ENCODE data around the gene FSCN2. TPM values are rescaled to one million over a fixed set of nuclear protein-coding genes. Genes with fewer than 3 reads are reported as not detected.

The FSCN2 gene
- total and polyA plus RNA-seq, 2 donors (not counting 3 experiments of a cell fraction or from before 2014, with no cell fraction given) = 0.32 to 0.71 TPM

GRCh38 chr17:81483862-81484194 is 44.3 kb upstream of the FSCN2 start:
- no peak overlapping the region for H3K27ac ChIP-seq (ENCODE audit: insufficient read depth, low read depth, low read length)
- peaks cover 0 to 1% of the 10 kb centered on the region in 2 experiments for H3K27me3 ChIP-seq (ENCODE audit: control insufficient read depth in 2 of 2, insufficient read depth in 2 of 2, low read length in 2 of 2)
- peak overlapping the region; percentile 81 for H2AFZ ChIP-seq (ENCODE audit: low read depth, low read length)
- FAIRE-seq (no peak), DNase-seq (ENCODE audit: low read depth, low spot score) (no peak)
- TF ChIP-seq, protein P1, sequence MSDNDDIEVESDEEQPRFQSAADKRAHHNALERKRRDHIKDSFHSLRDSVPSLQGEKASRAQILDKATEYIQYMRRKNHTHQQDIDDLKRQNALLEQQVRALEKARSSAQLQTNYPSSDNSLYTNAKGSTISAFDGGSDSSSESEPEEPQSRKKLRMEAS (IDR thresholded peaks at IDR 0.05; ENCODE audit: insufficient read depth, insufficient read length) = no peak
- TF ChIP-seq GATA2 (IDR thresholded peaks at IDR 0.05; ENCODE audit: insufficient read depth, insufficient read length, low read depth, low read length) (no peak), POLR2AphosphoS5 (IDR thresholded peaks at IDR 0.05; ENCODE audit: insufficient read depth, low read depth, low read length) (no peak)
- H4K20me1 ChIP-seq (replicated peaks; ENCODE audit: control insufficient read depth, extremely low read depth, insufficient read depth, low read length) = no peaks in the 10 kb centered on the region
- dilution Hi-C loops (cut with MboI; ENCODE audit: extremely low pct_ligation_motif_present, low sequenced_read_pairs) = no loop called here
- POLR2A ChIA-PET = no interaction called here
- H3K9me1 ChIP-seq (replicated peaks; ENCODE audit: control insufficient read depth, extremely low read depth, insufficient read depth, low read length) = no peaks in the 10 kb centered on the region
- peaks cover 18% of the 10 kb centered on the region for H3K4me1 ChIP-seq (ENCODE audit: control insufficient read depth, extremely low read depth, insufficient read depth, low read length)
- BruUV-seq (replicated peaks) = no TSS peak
- no peaks in the 10 kb centered on the region for H3K79me2 ChIP-seq (ENCODE audit: control insufficient read depth, insufficient read depth, low read length)
- intact Hi-C loops (cut with micrococcal nuclease) = loop anchor here (1.0 to 5.0 kb wide), 5 partner anchors 42 to 231 kb away; no protein-coding TSS in a partner anchor
- no peak overlapping the region for H3K9ac ChIP-seq (replicated peaks; ENCODE audit: extremely low read depth, insufficient read depth, low read length)
- peak overlapping the region; percentile 47 for H3K4me2 ChIP-seq (ENCODE audit: insufficient read depth, low read length)
- peak overlapping the region in 1 of 3 experiments; percentile 5 for H3K4me3 ChIP-seq (replicated peaks in 1 of 3; ENCODE audit: insufficient read depth in 1 of 3, low read depth in 1 of 3, low read length in 3 of 3)
- H3K36me3 ChIP-seq (ENCODE audit: control insufficient read depth in 2 of 2, extremely low read depth in 1 of 2, insufficient read depth in 2 of 2, low read length in 2 of 2) = no peaks in the 10 kb centered on the region
- no peaks in the 10 kb centered on the region for H3K9me3 ChIP-seq (replicated peaks; ENCODE audit: control insufficient read depth, insufficient read depth, low read length)
- CTCF ChIA-PET = interaction anchor here (1.5 to 6.8 kb wide), 4 partner anchors 44 to 228 kb away, joined by 26 to 117 read pairs (median 44); partner anchors contain the start of gene BAHCC1

GRCh38 chr17:81484195-81484979 is 43.8 kb upstream of the FSCN2 start:
- Histone ChIP-seq H3K27ac (ENCODE audit: insufficient read depth, low read depth, low read length) (no peak overlapping the region), H3K27me3 (ENCODE audit: control insufficient read depth in 2 of 2, insufficient read depth in 2 of 2, low read length in 2 of 2) (peaks cover 0 to 1% of the 10 kb centered on the region in 2 experiments), H2AFZ (ENCODE audit: low read depth, low read length) (peak overlapping the region; percentile 81), H3K4me1 (ENCODE audit: control insufficient read depth, extremely low read depth, insufficient read depth, low read length) (peaks cover 18% of the 10 kb centered on the region), H4K20me1 (replicated peaks; ENCODE audit: control insufficient read depth, extremely low read depth, insufficient read depth, low read length) (no peaks in the 10 kb centered on the region), H3K79me2 (ENCODE audit: control insufficient read depth, insufficient read depth, low read length) (no peaks in the 10 kb centered on the region), H3K9me3 (replicated peaks; ENCODE audit: control insufficient read depth, insufficient read depth, low read length) (no peaks in the 10 kb centered on the region), H3K9ac (replicated peaks; ENCODE audit: extremely low read depth, insufficient read depth, low read length) (no peak overlapping the region), H3K4me3 (replicated peaks in 1 of 3; ENCODE audit: insufficient read depth in 1 of 3, low read depth in 1 of 3, low read length in 3 of 3) (peak overlapping the region in 1 of 3 experiments; percentile 8), H3K9me1 (replicated peaks; ENCODE audit: control insufficient read depth, extremely low read depth, insufficient read depth, low read length) (no peaks in the 10 kb centered on the region), H3K4me2 (ENCODE audit: insufficient read depth, low read length) (peak overlapping the region; percentile 47), H3K36me3 (ENCODE audit: control insufficient read depth in 2 of 2, extremely low read depth in 1 of 2, insufficient read depth in 2 of 2, low read length in 2 of 2) (no peaks in the 10 kb centered on the region)
- dilution Hi-C loops (cut with MboI; ENCODE audit: extremely low pct_ligation_motif_present, low sequenced_read_pairs) (no loop called here), intact Hi-C loops (cut with micrococcal nuclease) (loop anchor here (1.0 to 5.0 kb wide), 5 partner anchors 42 to 231 kb away; no protein-coding TSS in a partner anchor)
- BruUV-seq (replicated peaks) = no TSS peak
- CTCF ChIA-PET = interaction anchor here (0.6 to 6.8 kb wide), 53 partner anchors 8 to 341 kb away, joined by 3 to 117 read pairs (median 5); partner anchors contain the start of genes ACTG1, BAHCC1, NDUFAF8 and SLC38A10
- peak; percentile 68 for DNase-seq (ENCODE audit: low read depth, low spot score)
- FAIRE-seq = peak; percentile 74
- POLR2A ChIA-PET = interaction anchor here (0.7 to 1.2 kb wide), 3 partner anchors 28 to 89 kb away, joined by 3 to 5 read pairs (median 3); partner anchors contain the start of genes ACTG1 and BAHCC1
- TF ChIP-seq MYC (IDR thresholded peaks at IDR 0.05; ENCODE audit: low read depth, low read length) (no peak), JUN (IDR thresholded peaks at IDR 0.05; ENCODE audit: borderline replicate concordance, insufficient read depth, insufficient read length, low read depth) (no peak), POLR2A (IDR thresholded peaks at IDR 0.05; ENCODE audit: low read depth, low read length) (no peak), POLR2AphosphoS5 (IDR thresholded peaks at IDR 0.05; ENCODE audit: insufficient read depth, low read depth, low read length) (peak; percentile 69), FOS (IDR thresholded peaks at IDR 0.05; ENCODE audit: borderline replicate concordance, insufficient read depth, low read length) (no peak), EZH2 (IDR thresholded peaks at IDR 0.05; ENCODE audit: borderline replicate concordance, low read depth, low read length, severe bottlenecking) (no peak), CTCF (IDR thresholded peaks at IDR 0.05; ENCODE audit: extremely low read depth in 1 of 2, insufficient read depth in 1 of 2, low read depth in 1 of 2, low read length in 2 of 2) (peak; percentile 82 to 98), GATA2 (IDR thresholded peaks at IDR 0.05; ENCODE audit: insufficient read depth, insufficient read length, low read depth, low read length) (no peak)
- TF ChIP-seq, protein P1 (IDR thresholded peaks at IDR 0.05; ENCODE audit: insufficient read depth, insufficient read length) = no peak

Measured in endothelial cell of umbilical vein (primary cell).